Heart right ventricle (tissue), 16 donors: ENCODE results near the gene USP37. TPM values are rescaled to one million over a fixed set of nuclear protein-coding genes. Genes with fewer than 3 reads are reported as not detected.

Experiments used
- ATAC-seq, 8 donors: fragments of 200-7000 bp; cut with Tn5 transposase; one replicate each; pipeline ENCODE4 v1.9.1; 2020; ENCODE audit warnings: mild to moderate bottlenecking in 8 of 8, moderate library complexity in 8 of 8, moderate number of reproducible peaks in 1 of 8
- DNase-seq, 2 donors: peaks; one replicate each; pipeline ENCODE4 v3.0.0-alpha.2; 2020
- H3K27ac ChIP-seq, 10 donors: fragments of 200-600 bp; sonication (generic) in 2 of 10; one replicate each; pipeline versions ENCODE4 v1.5.0 to v1.8.0; 2020 to 2022; ENCODE audit warnings: mild to moderate bottlenecking in 3 of 10
- H3K27me3 ChIP-seq, 7 donors: fragments of 200-600 bp; one replicate each; pipeline ENCODE4 v1.8.0; 2021 to 2022; ENCODE audit warnings: mild to moderate bottlenecking in 2 of 7
- H3K36me3 ChIP-seq, 9 donors: fragments of 200-600 bp; sonication (generic) in 1 of 9; one replicate each; pipeline versions ENCODE4 v1.5.0 to v1.8.0; 2020 to 2022; ENCODE audit warnings: mild to moderate bottlenecking in 2 of 9
- H3K4me1 ChIP-seq, 9 donors: fragments of 200-600 bp; sonication (generic) in 1 of 9; one replicate each; pipeline versions ENCODE4 v1.5.0 to v1.8.0; 2020 to 2022; ENCODE audit warnings: mild to moderate bottlenecking in 4 of 9
- H3K4me3 ChIP-seq, 10 donors: fragments of 200-600 bp; sonication (generic) in 2 of 10; one replicate each; pipeline versions ENCODE4 v1.5.0 to v1.8.0; 2020 to 2022; ENCODE audit warnings: mild to moderate bottlenecking in 7 of 10, moderate library complexity in 2 of 10
- H3K9me3 ChIP-seq, 11 donors: fragments of 200-600 bp in 10 of 11; sonication (generic) in 2 of 11; one replicate each; pipeline versions ENCODE4 v1.5.0 to v1.8.0; 2013 to 2022; ENCODE audit warnings: mild to moderate bottlenecking in 2 of 11, control low read depth in 1 of 11, moderate library complexity in 1 of 11
- CTCF ChIP-seq, 9 donors: fragments of 200-600 bp; sonication (generic) in 2 of 9; IDR thresholded peaks; one replicate each; pipeline versions ENCODE4 v1.5.0 to v1.8.0; 2021 to 2022; ENCODE audit warnings: antibody characterized with exemption in 9 of 9, mild to moderate bottlenecking in 5 of 9, moderate library complexity in 1 of 9
- WGBS, 2 donors: extraction: QIAGEN DNeasy Blood & Tissue Kit; methylation state at CpG; one replicate each; pipeline ENCODE4 v1.1.7; 2013; ENCODE audit warnings: inconsistent platforms in 1 of 2; 5-methylcytosine and 5-hydroxymethylcytosine counted together
- intact Hi-C, 10 donors: fragments of 100-400 bp; cut with DNase I; formaldehyde crosslinking; loops; one replicate each; pipeline versions ENCODE4 v1.11.1 to v1.14.2; 2022
- polyA plus RNA-seq, 2 donors: library from polyadenylated mRNA; stranded (reverse); fragments of 200-250 nt; gene quantifications; one replicate each; pipeline ENCODE4 v1.2.3, GENCODE V29; 2013
- total RNA-seq, 10 donors: library from RNA; stranded (reverse); fragmentation: NEBNext Ultra II Directional in 3 of 10; extraction: Animal tissue kit (Norgen Biotek cat#: 25700) in 3 of 10; gene quantifications; one replicate each; pipeline versions ENCODE4 v1.2.1 to v1.2.4, GENCODE V29; 2021 to 2023
- donor health status: Arrhythmogenic right ventricular cardiomyopathy.
- donor health status: ischemic (EF 13 %, LVEDD 7.1; RV severe dilation, severe dysfunction).
- donor health status: healthy with polysubstance abuse.
- donor health status: DM: no; HTN: yes; CAD: no.
- donor health status: DM: no; HTN: no; CAD: no.
- donor health status: ischemic (EF 25% LVEDD 6.9; RV normal size, moderate dysfunction).
- donor health status: ischemic (EF 25% LVEDD 5.7; RV mildly dilated, moderate dysfunction).
- donor health status: healthy.
- donor health status: DM: yes; HTN: yes; CAD: no.
- donor health status: Ischemic cardiomyopathy.
- donor health status: ischemic (EF 35%, LVEDD 5.7; RV mildly dilated, moderate dysfunction).
- donor health status: nonischemic (EF 11% LVEDD 7.7; RV severe dilation, severe dysfunction).
- donor health status: DM: yes; HTN: yes; CAD: no.
- donor health status: PGD.
- donor health status: ischemic (EF 29% LVEDD 5.4; RV normal size, mild dysfunction).
- donor health status: nonischemic (EF 23%, LVEDD 6.1; RV moderate dilation, normal function).

Gene USP37
- total and polyA plus RNA-seq, 12 donors: 1.8 to 11.1 (median 8.4) TPM

- no peak for ATAC-seq
- intact Hi-C loops: no loop called here
- Histone ChIP-seq H3K27me3 (no peaks in the 10 kb centered on the region), H3K36me3 (peaks cover 0 to 59% (median 0%) of the 10 kb centered on the region in 9 donors), H3K27ac (no peak overlapping the region), H3K4me1 (no peaks in the 10 kb centered on the region), H3K4me3 (no peak overlapping the region), H3K9me3 (no peaks in the 10 kb centered on the region)
- WGBS, 2 donors: 98 to 99% methylated on average over 6 of the region's 6 CpGs
- no peak for DNase-seq
- no peak for TF ChIP-seq CTCF (IDR thresholded peaks at IDR 0.05)
Observed at GRCh38 chr2:218446547-218446946, 121.6 kb downstream of the USP37 start.

- TF ChIP-seq CTCF (IDR thresholded peaks at IDR 0.05): no peak
- Histone ChIP-seq H3K9me3 (no peaks in the 10 kb centered on the region), H3K27me3 (no peaks in the 10 kb centered on the region), H3K27ac (no peak overlapping the region), H3K4me1 (no peaks in the 10 kb centered on the region), H3K36me3 (peaks cover 0 to 52% (median 0%) of the 10 kb centered on the region in 9 donors), H3K4me3 (no peak overlapping the region)
- intact Hi-C loops: no loop called here
- ATAC-seq (no peak), DNase-seq (no peak)
Observed at GRCh38 chr2:218445602-218446001, 122.5 kb downstream of the USP37 start.

- DNase-seq (no peak), ATAC-seq (no peak)
- Histone ChIP-seq H3K4me3 (no peak overlapping the region), H3K9me3 (no peaks in the 10 kb centered on the region), H3K36me3 (peaks cover 0 to 45% (median 0%) of the 10 kb centered on the region in 9 donors), H3K27ac (no peak overlapping the region), H3K27me3 (no peaks in the 10 kb centered on the region), H3K4me1 (no peaks in the 10 kb centered on the region)
- 97% methylated on average over 7 of the region's 7 CpGs for WGBS, 2 donors
- intact Hi-C loops: no loop called here
- TF ChIP-seq CTCF (IDR thresholded peaks at IDR 0.05): no peak
Observed at GRCh38 chr2:218444692-218445357, 123.3 kb downstream of the USP37 start.

GRCh38 chr2:218438596-218438995 is 129.6 kb downstream of the USP37 start:
- ATAC-seq: peak in 2 of 8 donors; percentile 38 to 49

More at GRCh38 chr2:218438596-218438995, 129.6 kb downstream of the USP37 start:
- Histone ChIP-seq H3K36me3 (no peaks in the 10 kb centered on the region), H3K9me3 (no peaks in the 10 kb centered on the region), H3K27me3 (no peaks in the 10 kb centered on the region), H3K4me1 (peaks cover 0 to 5% (median 0%) of the 10 kb centered on the region in 9 donors), H3K27ac (no peak overlapping the region), H3K4me3 (no peak overlapping the region)
- no peak for DNase-seq
- 67 to 77% methylated on average over 4 of the region's 4 CpGs for WGBS, 2 donors
- intact Hi-C loops: no loop called here
- no peak for TF ChIP-seq CTCF (IDR thresholded peaks at IDR 0.05)
